SK-N-SH treated with all-trans-retinoic acid at 6 μM for 48 hours (cell line): Measurements from ENCODE around the gene CCDC154.

Experiments used
- ATAC-seq: fragments of 200-7000 bp; cut with Tn5 transposase; 3 replicates; pipeline ENCODE4 v1.9.1; 2020; ENCODE audit warnings: mild to moderate bottlenecking, moderate library complexity
- ARNTL ChIP-seq: fragments of 450-650 bp; formaldehyde crosslinking; IDR thresholded peaks from 2 replicates; pipeline ENCODE4 v1.5.0; 2020; ENCODE audit warnings: low read depth, mild to moderate bottlenecking, moderate library complexity, borderline replicate concordance
- CSDC2 ChIP-seq: fragments of 250-450 bp; sonication (Bioruptor Pico); IDR thresholded peaks from 2 replicates; pipeline ENCODE4 v1.5.0; 2020; ENCODE audit warnings: mild to moderate bottlenecking, moderate library complexity
- ISL1 ChIP-seq: fragments of 250-450 bp; sonication (Bioruptor Pico); IDR thresholded peaks from 2 replicates; pipeline ENCODE4 v2.1.2; 2022; ENCODE audit warnings: mild to moderate bottlenecking, moderate library complexity
- OSR1 ChIP-seq: fragments of 250-450 bp; sonication (Bioruptor Pico); IDR thresholded peaks from 2 replicates; pipeline ENCODE4 v1.8.0; 2022; ENCODE audit warnings: moderate library complexity, mild to moderate bottlenecking, inconsistent platforms
- PPARA ChIP-seq: fragments of 250-450 bp; sonication (Bioruptor Pico); IDR thresholded peaks from 2 replicates; pipeline ENCODE4 v1.5.0; 2020; ENCODE audit warnings: mild to moderate bottlenecking, borderline replicate concordance
- RARB ChIP-seq: fragments of 250-450 bp; sonication (Bioruptor Pico); IDR thresholded peaks from 2 replicates; pipeline ENCODE4 v1.8.0; 2021; ENCODE audit warnings: mild to moderate bottlenecking, moderate library complexity
- TCF4 ChIP-seq: fragments of 250-450 bp; sonication (Bioruptor Pico); IDR thresholded peaks from 2 replicates; pipeline ENCODE4 v1.8.0; 2021; ENCODE audit warnings: mild to moderate bottlenecking, moderate library complexity, borderline replicate concordance
- TOX ChIP-seq: fragments of 250-450 bp; sonication (Bioruptor Pico); IDR thresholded peaks from 2 replicates; pipeline ENCODE4 v1.8.0; 2021; ENCODE audit warnings: mild to moderate bottlenecking, moderate library complexity, borderline replicate concordance
- ZC3H10 ChIP-seq: fragments of 250-450 bp; sonication (Bioruptor Pico); IDR thresholded peaks from 2 replicates; pipeline ENCODE4 v1.5.1; 2021; ENCODE audit warnings: mild to moderate bottlenecking, moderate library complexity
- ZNF565 ChIP-seq: fragments of 450-650 bp; formaldehyde crosslinking; conservative IDR thresholded peaks from 2 replicates; pipeline ENCODE4 v1.5.0; 2020; ENCODE audit warnings: low read depth, mild to moderate bottlenecking, moderate library complexity
- ZNF70 ChIP-seq: fragments of 450-650 bp; formaldehyde crosslinking; IDR thresholded peaks from 2 replicates; pipeline ENCODE4 v1.5.0; 2020; ENCODE audit warnings: mild to moderate bottlenecking, moderate library complexity
- TF ChIP-seq, protein P1 (sequence below): fragments of 250-450 bp; sonication (Bioruptor Pico); IDR thresholded peaks from 2 replicates; pipeline ENCODE4 v1.5.1; 2021; ENCODE audit warnings: mild to moderate bottlenecking, moderate library complexity
- TF ChIP-seq, protein P2 (sequence below): fragments of 250-450 bp; sonication (Bioruptor Pico); IDR thresholded peaks from 2 replicates; pipeline ENCODE4 v1.5.1; 2020; ENCODE audit warnings: low read depth, mild to moderate bottlenecking, moderate library complexity
- TF ChIP-seq, protein P3 (sequence below): fragments of 250-450 bp; sonication (Bioruptor Pico); IDR thresholded peaks from 2 replicates; pipeline ENCODE4 v1.8.0; 2020; ENCODE audit warnings: mild to moderate bottlenecking, moderate library complexity, borderline replicate concordance
- TF ChIP-seq, protein P4 (sequence below): fragments of 250-450 bp; sonication (Bioruptor Pico); IDR thresholded peaks from 2 replicates; pipeline ENCODE4 v1.8.0; 2021; ENCODE audit warnings: low read depth, mild to moderate bottlenecking, moderate library complexity, borderline replicate concordance
- TF ChIP-seq, protein P5 (sequence below): fragments of 250-450 bp; sonication (Bioruptor Pico); IDR thresholded peaks from 2 replicates; pipeline ENCODE4 v1.5.0; 2020; ENCODE audit warnings: mild to moderate bottlenecking, moderate library complexity

The CCDC154 gene

DNA sequence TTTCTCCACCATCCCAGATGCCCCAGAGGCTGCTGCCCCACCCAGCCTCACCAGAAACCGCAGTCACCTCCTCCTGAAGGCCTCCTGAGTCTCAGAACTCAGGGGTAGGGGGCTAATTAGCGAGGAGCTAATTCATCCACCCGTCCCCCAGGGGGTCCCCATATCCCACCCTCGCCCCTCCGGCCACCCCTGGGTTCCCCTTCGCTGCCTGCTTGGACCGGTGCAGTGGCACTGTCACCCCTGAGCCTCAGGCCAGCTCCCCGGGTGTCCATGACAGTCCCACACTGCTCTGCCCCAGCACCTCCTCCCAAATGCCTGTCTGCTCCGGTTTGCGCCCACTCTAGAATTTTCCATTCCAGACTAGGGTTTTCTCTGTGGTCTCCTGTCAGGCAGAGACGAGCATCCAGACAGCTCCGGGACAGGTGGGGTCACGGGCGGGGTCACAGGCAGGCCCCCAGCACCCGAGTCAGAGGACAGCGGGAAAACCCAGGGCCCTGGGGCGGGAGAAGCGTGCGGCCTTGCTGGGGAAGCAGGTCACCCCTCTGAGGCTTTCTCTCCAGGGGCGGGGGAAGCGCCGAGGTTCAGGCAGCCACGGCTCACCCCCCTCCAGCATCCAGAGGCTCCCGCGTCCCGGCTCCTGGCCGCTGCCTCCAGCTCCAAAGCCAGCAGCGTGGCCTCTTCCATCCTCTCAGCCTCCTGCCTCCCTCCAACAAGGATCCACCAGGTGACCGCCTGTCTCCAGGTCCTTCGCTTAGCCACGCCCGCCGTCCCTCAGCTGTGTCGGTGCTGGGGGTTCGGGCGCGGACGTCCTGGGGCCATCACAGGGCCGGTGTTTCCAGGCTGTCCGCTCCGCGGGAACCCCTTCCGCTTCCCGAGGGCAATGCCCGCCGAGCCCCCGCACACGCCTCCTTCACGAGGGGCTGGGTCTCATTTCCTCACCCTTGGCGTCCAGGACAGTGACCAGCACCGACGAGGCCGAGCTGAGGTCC, 16.6 kb downstream of the CCDC154 start:
- no peak for TF ChIP-seq ZNF70 (CRISPR knock-in tag)
- no peak for TF ChIP-seq TCF4
- no peak for TF ChIP-seq RARB (CRISPR knock-in tag)
- TF ChIP-seq, protein P1, sequence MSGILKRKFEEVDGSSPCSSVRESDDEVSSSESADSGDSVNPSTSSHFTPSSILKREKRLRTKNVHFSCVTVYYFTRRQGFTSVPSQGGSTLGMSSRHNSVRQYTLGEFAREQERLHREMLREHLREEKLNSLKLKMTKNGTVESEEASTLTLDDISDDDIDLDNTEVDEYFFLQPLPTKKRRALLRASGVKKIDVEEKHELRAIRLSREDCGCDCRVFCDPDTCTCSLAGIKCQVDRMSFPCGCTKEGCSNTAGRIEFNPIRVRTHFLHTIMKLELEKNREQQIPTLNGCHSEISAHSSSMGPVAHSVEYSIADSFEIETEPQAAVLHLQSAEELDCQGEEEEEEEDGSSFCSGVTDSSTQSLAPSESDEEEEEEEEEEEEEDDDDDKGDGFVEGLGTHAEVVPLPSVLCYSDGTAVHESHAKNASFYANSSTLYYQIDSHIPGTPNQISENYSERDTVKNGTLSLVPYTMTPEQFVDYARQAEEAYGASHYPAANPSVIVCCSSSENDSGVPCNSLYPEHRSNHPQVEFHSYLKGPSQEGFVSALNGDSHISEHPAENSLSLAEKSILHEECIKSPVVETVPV (CRISPR knock-in tag) = no peak
- TF ChIP-seq, protein P2, sequence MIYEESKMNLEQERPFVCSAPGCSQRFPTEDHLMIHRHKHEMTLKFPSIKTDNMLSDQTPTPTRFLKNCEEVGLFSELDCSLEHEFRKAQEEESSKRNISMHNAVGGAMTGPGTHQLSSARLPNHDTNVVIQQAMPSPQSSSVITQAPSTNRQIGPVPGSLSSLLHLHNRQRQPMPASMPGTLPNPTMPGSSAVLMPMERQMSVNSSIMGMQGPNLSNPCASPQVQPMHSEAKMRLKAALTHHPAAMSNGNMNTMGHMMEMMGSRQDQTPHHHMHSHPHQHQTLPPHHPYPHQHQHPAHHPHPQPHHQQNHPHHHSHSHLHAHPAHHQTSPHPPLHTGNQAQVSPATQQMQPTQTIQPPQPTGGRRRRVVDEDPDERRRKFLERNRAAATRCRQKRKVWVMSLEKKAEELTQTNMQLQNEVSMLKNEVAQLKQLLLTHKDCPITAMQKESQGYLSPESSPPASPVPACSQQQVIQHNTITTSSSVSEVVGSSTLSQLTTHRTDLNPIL (CRISPR knock-in tag) = no peak
- TF ChIP-seq ZC3H10 (CRISPR knock-in tag) = no peak
- no peak for TF ChIP-seq ZNF565 (CRISPR knock-in tag)
- TF ChIP-seq, protein P3, sequence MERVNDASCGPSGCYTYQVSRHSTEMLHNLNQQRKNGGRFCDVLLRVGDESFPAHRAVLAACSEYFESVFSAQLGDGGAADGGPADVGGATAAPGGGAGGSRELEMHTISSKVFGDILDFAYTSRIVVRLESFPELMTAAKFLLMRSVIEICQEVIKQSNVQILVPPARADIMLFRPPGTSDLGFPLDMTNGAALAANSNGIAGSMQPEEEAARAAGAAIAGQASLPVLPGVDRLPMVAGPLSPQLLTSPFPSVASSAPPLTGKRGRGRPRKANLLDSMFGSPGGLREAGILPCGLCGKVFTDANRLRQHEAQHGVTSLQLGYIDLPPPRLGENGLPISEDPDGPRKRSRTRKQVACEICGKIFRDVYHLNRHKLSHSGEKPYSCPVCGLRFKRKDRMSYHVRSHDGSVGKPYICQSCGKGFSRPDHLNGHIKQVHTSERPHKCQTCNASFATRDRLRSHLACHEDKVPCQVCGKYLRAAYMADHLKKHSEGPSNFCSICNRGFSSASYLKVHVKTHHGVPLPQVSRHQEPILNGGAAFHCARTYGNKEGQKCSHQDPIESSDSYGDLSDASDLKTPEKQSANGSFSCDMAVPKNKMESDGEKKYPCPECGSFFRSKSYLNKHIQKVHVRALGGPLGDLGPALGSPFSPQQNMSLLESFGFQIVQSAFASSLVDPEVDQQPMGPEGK (CRISPR knock-in tag) = no peak
- TF ChIP-seq, protein P4, sequence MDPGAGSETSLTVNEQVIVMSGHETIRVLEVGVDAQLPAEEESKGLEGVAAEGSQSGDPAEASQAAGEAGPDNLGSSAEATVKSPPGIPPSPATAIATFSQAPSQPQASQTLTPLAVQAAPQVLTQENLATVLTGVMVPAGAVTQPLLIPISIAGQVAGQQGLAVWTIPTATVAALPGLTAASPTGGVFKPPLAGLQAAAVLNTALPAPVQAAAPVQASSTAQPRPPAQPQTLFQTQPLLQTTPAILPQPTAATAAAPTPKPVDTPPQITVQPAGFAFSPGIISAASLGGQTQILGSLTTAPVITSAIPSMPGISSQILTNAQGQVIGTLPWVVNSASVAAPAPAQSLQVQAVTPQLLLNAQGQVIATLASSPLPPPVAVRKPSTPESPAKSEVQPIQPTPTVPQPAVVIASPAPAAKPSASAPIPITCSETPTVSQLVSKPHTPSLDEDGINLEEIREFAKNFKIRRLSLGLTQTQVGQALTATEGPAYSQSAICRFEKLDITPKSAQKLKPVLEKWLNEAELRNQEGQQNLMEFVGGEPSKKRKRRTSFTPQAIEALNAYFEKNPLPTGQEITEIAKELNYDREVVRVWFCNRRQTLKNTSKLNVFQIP (CRISPR knock-in tag) = no peak
- TF ChIP-seq, protein P5, sequence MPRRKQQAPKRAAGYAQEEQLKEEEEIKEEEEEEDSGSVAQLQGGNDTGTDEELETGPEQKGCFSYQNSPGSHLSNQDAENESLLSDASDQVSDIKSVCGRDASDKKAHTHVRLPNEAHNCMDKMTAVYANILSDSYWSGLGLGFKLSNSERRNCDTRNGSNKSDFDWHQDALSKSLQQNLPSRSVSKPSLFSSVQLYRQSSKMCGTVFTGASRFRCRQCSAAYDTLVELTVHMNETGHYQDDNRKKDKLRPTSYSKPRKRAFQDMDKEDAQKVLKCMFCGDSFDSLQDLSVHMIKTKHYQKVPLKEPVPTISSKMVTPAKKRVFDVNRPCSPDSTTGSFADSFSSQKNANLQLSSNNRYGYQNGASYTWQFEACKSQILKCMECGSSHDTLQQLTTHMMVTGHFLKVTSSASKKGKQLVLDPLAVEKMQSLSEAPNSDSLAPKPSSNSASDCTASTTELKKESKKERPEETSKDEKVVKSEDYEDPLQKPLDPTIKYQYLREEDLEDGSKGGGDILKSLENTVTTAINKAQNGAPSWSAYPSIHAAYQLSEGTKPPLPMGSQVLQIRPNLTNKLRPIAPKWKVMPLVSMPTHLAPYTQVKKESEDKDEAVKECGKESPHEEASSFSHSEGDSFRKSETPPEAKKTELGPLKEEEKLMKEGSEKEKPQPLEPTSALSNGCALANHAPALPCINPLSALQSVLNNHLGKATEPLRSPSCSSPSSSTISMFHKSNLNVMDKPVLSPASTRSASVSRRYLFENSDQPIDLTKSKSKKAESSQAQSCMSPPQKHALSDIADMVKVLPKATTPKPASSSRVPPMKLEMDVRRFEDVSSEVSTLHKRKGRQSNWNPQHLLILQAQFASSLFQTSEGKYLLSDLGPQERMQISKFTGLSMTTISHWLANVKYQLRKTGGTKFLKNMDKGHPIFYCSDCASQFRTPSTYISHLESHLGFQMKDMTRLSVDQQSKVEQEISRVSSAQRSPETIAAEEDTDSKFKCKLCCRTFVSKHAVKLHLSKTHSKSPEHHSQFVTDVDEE (CRISPR knock-in tag) = no peak
- TF ChIP-seq OSR1 (CRISPR knock-in tag) = no peak
- no peak for TF ChIP-seq PPARA
- no peak for TF ChIP-seq ARNTL
- ATAC-seq = no peak

DNA sequence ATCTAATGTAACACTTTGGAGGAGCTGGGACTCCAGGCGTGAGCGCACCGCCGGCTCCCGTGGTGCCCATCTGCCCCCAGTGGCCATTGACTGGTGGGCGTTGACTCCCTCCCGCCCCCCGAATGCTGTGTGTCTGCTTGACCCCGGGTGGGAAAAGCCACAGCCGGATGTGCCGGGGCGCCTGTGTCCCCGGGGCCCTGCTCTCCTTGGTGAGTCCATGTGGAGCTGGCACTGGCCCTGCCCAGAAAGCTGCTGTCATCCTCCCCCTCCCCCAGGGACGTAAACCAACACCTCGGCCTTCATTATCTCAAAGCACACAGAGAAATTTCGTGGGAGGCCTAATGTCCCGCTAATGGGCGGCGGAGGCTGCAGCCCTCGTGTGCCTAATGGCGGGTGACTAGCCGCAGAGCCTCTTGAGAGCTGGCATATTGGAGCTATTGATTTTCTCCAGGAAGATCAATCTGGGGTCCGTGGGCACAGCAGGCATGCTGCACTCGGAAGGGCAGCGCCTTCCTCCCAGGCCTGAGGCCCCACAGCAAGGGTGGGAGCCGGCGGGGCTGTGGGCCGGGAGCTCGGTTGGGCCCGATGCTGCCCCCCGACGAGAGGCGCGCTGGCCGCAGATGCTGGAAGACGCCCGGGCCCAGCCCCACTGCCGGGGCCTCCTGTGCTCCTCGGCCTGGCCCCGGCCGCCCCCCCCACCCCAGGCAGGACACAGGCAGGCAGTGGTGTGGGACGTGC, 17.5 kb downstream of the CCDC154 start:
- no peak for ATAC-seq
- TF ChIP-seq, protein P1 (CRISPR knock-in tag) = no peak
- TF ChIP-seq CSDC2 (CRISPR knock-in tag) (no peak), PPARA (no peak), ZNF565 (CRISPR knock-in tag) (no peak), ISL1 (CRISPR knock-in tag) (no peak), TOX (CRISPR knock-in tag) (no peak), ZC3H10 (CRISPR knock-in tag) (no peak), ARNTL (no peak), TCF4 (no peak)
- TF ChIP-seq, protein P2 (CRISPR knock-in tag) = no peak
- TF ChIP-seq, protein P3 (CRISPR knock-in tag) = no peak
- TF ChIP-seq, protein P5 (CRISPR knock-in tag) = no peak
